ENCODE measurements around the gene MRPL1. TPM values are rescaled to one million over a fixed set of nuclear protein-coding genes. Genes with fewer than 3 reads are reported as not detected.
"Not testable (repeated sequence)": the region's sequence is repeated elsewhere in the genome, so short reads cannot be mapped to it uniquely, and the experiment has no call there.

Gene MRPL1
- polyA plus RNA-seq, 3 donors = 65.5 to 73.8 (median 65.6) TPM

GRCh38 chr4:77911091-77911490, 48.5 kb downstream of the MRPL1 start:
- DNase-seq (ENCODE audit: low read depth in 3 of 3, low spot score in 2 of 3) = no peak

DNA sequence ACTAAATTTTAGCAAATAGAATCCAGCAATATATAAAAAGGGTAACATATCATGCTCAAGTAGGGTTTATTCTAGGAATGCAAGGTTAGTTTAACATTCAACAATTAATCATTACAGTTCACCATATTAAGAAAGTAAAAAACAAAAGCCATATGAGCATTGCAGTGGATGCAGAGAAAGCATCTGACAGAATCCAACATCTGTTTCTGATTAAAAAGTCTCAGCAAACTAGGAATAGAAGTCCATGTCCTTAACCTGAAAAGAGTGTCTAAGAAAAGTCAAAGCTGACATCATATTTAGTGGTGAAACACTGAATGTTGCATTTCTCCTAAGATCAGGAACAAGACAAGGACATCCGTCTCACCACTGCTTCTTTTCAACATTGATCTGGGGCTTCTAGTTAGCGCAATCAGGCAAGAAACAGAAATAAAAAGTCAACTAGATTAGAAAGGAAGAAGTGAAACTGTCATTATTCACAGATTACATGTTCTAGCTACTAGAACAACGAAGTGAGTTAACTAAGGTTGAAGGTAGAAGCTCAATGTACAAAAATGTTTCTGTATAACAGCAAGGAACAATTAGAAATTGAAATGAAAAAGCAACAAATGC, 49.3 kb downstream of the MRPL1 start:
- DNase-seq (ENCODE audit: low read depth in 3 of 3, low spot score in 2 of 3) = no peak

DNA sequence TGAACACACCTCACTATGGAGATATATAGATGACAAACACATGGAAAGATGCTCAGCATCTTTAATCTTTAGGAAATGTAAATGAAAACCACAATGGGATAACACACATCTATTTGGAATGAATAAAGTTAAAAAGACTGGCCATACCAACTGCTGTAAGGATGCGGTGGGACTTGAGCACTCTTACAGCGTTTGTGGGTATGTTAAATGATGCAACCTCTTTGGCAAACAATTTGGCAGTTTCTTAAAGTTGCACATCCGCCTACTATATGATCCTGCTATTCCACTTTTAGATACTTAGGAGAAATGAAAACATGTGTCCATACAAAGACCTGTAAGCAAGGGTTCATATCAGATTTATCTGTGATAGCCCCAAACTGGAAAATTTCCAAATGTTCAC, 50.7 kb downstream of the MRPL1 start:
- DNase-seq (ENCODE audit: low read depth in 3 of 3, low spot score in 2 of 3) = no peak

- DNase-seq (ENCODE audit: low read depth in 3 of 3, low spot score in 2 of 3) = no peak
These were observed 54.4 kb downstream of the MRPL1 start for GRCh38 chr4:77917075-77917474.

GRCh38 chr4:77917601-77918000, 55.0 kb downstream of the MRPL1 start:
- DNase-seq (ENCODE audit: low read depth in 3 of 3, low spot score in 2 of 3) = no peak

GRCh38 chr4:77920371-77920770, 57.7 kb downstream of the MRPL1 start:
- DNase-seq (ENCODE audit: low read depth in 3 of 3, low spot score in 2 of 3) = no peak

DNA sequence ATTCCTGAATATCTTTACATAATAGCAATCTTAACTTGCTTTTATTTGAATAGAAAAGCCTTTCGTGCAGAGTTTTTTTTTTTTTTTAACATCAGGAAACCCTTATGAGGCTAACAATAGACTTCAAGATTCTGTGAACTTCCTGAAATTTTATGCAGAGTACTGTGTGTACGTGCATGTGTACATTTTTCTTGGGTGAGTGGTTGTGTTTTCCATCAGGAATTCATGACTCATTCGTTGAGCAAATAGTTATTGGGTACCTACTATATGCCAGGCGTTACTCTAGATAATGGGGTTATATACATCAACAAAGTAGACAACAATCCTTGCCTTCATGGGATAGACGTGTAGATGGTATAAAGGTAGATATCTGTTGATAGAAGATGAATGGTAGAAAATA, 59.1 kb downstream of the MRPL1 start:
- DNase-seq (ENCODE audit: low read depth in 3 of 3, low spot score in 2 of 3) = no peak

DNA sequence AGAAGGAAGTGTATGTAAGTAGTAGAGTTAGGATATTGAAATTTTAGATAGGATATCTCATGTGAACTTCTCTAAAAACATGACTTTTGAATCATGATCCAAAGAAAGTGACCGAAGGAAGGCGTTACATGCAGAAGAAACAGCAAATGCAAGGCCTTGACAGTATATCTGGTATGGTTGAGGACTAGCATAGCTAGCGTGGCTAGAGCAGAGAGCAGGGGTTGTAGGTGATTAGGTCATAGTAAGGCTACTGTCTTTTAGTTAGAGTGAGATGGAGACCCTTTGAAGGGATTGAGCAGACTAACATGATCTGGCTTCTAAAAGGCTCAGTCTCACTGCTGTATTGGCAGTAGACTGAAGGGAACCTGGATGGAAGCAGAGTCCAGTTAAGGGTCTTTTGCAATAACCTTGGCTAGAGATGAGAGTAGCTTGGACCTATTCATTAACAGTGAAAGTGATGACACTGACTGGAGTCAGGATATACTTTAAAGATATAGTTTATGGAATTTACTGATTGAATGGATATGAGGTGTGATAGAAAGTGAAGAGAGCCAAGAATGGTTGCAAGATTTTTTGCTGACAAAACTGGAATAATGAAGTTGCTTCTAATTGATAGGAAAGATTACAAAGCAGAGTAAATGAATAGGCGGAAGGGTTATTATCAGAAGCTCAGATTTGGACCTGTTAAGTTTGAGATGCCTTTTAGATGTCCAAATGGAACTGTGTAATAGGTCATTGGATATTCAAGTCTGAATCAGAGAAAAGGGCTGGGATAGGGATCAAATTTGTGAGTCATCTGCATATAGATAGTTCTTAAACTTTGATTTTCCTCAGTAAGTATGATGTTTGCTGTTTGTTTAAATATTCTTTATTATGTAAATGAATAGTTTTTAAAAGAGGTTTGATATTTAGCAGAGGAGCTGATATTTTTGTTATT, 59.8 kb downstream of the MRPL1 start:
- DNase-seq (ENCODE audit: low read depth in 3 of 3, low spot score in 2 of 3) = no peak

GRCh38 chr4:77927991-77928925, 65.6 kb downstream of the MRPL1 start:
- DNase-seq (ENCODE audit: low read depth in 3 of 3, low spot score in 2 of 3) = no peak

DNA sequence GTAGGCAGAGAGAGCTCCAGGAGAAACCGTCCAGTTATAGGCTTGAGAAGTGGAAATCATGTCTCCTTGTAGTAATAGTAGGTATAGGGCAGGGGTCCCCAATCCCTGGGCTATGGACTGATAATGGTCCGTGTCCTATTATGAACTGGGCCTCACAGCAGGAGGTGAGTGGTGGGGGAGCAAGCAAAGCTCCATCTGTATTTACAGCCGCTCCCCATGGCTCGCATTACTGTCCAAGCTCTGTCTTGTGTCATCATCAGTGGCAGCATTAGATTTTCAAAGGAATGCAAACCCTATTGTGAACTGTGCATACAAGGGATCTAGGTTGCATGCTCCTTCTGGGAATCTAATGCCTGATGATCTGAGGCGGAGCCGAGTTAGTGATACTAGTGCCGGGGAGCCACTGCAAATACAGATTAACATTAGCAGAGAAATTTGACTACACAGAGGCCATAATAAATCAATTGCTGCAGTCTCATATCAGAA, 67.6 kb downstream of the MRPL1 start:
- DNase-seq (ENCODE audit: low read depth in 3 of 3, low spot score in 2 of 3) = no peak

DNA sequence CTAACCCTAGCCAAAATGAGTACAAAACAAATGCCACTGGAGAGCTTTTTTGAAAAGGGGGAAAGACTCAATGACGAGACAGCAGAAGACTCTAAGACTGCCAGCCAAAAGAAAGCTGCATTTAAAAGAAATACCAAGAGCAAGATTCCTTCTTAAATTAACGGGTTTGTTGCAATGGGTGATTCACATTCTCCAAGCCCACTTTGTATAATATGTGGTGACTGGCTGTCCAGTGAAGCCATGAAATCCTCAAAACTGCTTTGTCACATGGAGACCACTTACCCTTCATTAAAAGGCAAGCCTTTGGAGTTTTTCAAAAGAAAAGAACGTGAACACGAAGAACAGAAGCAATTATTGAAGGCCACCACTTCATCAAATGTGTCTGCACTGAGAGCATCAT, 68.2 kb downstream of the MRPL1 start:
- no peak for DNase-seq (ENCODE audit: low read depth in 3 of 3, low spot score in 2 of 3)

DNA sequence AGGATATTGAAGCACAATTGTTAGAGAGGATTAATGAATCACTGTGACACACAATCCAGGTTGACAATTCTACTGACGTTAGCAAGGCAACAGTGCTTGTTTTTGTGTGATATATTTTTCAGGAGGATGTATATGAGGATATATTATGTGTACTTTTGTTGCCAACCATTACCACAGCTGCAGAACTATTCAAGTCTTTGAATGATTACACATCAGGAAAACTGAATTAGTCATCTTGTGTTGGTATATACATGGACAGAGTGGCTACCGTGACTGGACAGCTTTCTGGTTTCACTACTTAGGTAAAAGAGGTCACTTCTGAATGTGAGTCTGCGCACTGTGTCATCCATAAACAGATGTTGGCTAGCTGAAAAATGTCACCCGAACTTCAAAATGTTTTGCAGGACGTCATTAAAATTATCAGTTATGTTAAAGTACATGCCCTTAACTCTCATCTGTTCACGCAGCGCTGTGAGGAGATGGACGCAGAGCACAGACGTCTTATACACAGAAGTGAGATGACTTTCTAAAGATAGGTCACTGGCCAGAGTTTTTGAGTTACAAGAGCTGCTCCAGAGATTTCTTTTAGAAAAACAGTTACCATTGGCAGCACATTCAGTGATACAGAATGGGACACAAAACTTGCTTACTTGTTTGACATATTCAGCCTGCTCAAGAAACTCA, 69.0 kb downstream of the MRPL1 start:
- no peak for DNase-seq (ENCODE audit: low read depth in 3 of 3, low spot score in 2 of 3)

DNA sequence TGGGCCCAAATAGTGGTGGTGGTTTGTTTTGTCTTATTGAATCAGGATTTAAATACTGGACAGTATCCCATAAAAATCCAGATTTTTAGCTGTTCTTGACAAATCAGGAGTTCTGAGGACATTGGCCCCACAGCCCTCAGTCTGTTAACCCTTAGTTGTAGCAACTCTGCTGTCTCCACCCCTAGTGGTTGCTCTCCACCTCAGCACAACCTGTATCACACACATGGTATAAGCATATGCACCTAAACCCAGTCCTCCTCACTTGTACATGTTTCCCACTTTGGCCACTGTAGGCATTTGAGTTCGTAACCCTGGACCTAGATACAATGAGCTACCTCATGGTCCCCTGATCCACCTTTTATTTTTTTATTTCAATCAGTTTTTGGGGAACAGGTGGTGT, 75.9 kb downstream of the MRPL1 start:
- no peak for DNase-seq (ENCODE audit: low read depth in 3 of 3, low spot score in 2 of 3)

- not testable (repeated sequence) for DNase-seq (ENCODE audit: low read depth in 3 of 3, low spot score in 2 of 3)
These were observed 83.3 kb downstream of the MRPL1 start for GRCh38 chr4:77945929-77946328.

- no peak for DNase-seq (ENCODE audit: low read depth in 3 of 3, low spot score in 2 of 3)
These were observed 87.6 kb downstream of the MRPL1 start for GRCh38 chr4:77950203-77950602.

GRCh38 chr4:77952457-77952856, 89.8 kb downstream of the MRPL1 start:
- no peak for DNase-seq (ENCODE audit: low read depth in 3 of 3, low spot score in 2 of 3)

- DNase-seq (ENCODE audit: low read depth in 3 of 3, low spot score in 2 of 3) = no peak
These were observed 92.1 kb downstream of the MRPL1 start for GRCh38 chr4:77954690-77955089.

- DNase-seq (ENCODE audit: low read depth in 3 of 3, low spot score in 2 of 3) = no peak
These were observed 94.3 kb downstream of the MRPL1 start for GRCh38 chr4:77956917-77957316.

DNA sequence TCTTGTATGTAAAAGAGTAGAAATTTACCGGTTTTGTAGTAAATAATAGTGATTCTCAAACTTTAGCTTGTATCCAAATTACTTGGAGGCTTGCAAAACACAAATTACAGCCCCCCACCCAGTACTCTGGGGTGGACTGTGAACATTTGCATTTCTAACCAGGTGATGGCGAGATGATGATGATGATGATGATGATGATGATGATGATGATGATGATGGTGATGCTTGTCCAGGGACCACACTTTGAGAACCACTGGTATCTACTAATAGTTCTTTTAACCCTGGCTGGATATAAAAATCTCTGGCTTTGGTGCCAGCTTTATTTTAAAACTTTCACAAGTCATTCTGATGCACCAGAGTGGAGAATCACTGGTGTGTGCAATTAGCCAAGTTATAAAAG, 96.3 kb downstream of the MRPL1 start:
- DNase-seq (ENCODE audit: low read depth in 3 of 3, low spot score in 2 of 3) = no peak

DNA sequence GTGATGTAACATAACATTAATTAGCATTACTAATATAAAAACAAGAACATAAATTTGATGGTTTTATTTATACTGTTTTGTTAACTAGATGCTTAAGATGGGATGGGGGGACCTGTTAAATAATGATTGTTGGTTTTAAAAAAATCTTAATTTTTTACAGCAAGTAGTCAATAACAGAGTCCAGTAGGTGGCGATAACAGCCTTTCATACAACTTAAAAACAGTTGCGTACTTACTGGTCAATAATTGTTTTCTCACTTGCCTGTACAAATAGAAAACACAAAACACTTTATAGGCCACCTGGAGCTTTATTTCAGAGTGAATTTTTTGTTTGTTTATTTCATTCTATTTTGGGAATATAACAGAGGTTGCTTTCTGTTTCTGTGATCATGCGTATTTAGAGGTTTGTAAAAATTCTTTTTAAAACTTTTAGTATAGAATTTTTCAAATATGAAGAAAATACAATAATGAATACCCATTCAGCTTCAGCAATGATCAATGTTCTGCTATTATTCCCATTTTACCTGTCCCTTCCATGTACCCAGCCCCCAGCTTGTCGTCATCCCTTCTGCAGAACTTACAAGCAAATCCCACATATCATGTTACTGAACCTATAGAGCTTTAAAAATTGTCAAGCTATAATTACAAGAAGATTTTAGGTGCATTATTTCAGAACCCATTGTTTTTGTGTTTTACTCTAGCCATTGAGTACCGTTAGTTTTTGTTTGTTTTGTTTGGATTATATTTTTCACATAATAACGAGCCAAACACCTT, 97.1 kb downstream of the MRPL1 start:
- peak; percentile 24 to 32 (median 25) for DNase-seq (ENCODE audit: low read depth in 3 of 3, low spot score in 2 of 3)

Measured in right renal cortex interstitium (tissue), 3 donors.